ENCODE measurements around the gene MRPS16. TPM values are rescaled to one million over a fixed set of nuclear protein-coding genes. Genes with fewer than 3 reads are reported as not detected.

The MRPS16 gene
- total RNA-seq, 1 experiment from 2014 or later, result 92.9 TPM

Other genes with a start within 250 kb of the MRPS16 start
- 124 and 139 TPM in 2 replicates for gene P4HA1, start 155.8 kb downstream of the MRPS16 start, total RNA-seq (2014; rRNA removed)
- 2.9 TPM in 2 replicates for gene NUDT13, start 142.2 kb downstream of the MRPS16 start, total RNA-seq (2014; rRNA removed)
- 33.0 and 36.6 TPM in 2 replicates for gene ECD, start 84.6 kb downstream of the MRPS16 start, total RNA-seq (2014; rRNA removed)
- 16.2 and 19.0 TPM in 2 replicates for gene FAM149B1, start 84.5 kb downstream of the MRPS16 start, total RNA-seq (2014; rRNA removed)
- 64.8 and 66.5 TPM in 2 replicates for gene DNAJC9, start 5.4 kb downstream of the MRPS16 start, total RNA-seq (2014; rRNA removed)
- gene CFAP70, start 106.2 kb upstream of the MRPS16 start, total RNA-seq (2014; rRNA removed), result 0.45 and 0.46 TPM in 2 replicates
- gene ANXA7, start 161.4 kb upstream of the MRPS16 start, total RNA-seq (2014; rRNA removed), result 155 and 159 TPM in 2 replicates
- gene MSS51, start 180.9 kb upstream of the MRPS16 start, total RNA-seq (2014; rRNA removed), result 1.4 and 2.5 TPM in 2 replicates
- 23.3 and 35.7 TPM in 2 replicates for gene PPP3CB, start 243.4 kb upstream of the MRPS16 start, total RNA-seq (2014; rRNA removed)

All from LHCN-M2 (cell line).